Superior temporal gyrus (tissue), 1 donor: ENCODE measurements around the gene AK2.
"Not testable (repeated sequence)": the region's sequence is repeated elsewhere in the genome, so short reads cannot be mapped to it uniquely, and the experiment has no call there.

ENCODE experiments used
- DNase-seq: peaks from one replicate; pipeline ENCODE4 v3.0.0-alpha.2; 2016; ENCODE audit errors: extremely low spot score

Gene AK2

GRCh38 chr1:32975055-32975454 is 61.6 kb downstream of the AK2 start:
- not testable (repeated sequence) for DNase-seq

- not testable (repeated sequence) for DNase-seq
Measured at GRCh38 chr1:32973458-32973857, 63.2 kb downstream of the AK2 start.

GRCh38 chr1:32972814-32973428 is 63.8 kb downstream of the AK2 start:
- DNase-seq = peak; percentile 71

DNA sequence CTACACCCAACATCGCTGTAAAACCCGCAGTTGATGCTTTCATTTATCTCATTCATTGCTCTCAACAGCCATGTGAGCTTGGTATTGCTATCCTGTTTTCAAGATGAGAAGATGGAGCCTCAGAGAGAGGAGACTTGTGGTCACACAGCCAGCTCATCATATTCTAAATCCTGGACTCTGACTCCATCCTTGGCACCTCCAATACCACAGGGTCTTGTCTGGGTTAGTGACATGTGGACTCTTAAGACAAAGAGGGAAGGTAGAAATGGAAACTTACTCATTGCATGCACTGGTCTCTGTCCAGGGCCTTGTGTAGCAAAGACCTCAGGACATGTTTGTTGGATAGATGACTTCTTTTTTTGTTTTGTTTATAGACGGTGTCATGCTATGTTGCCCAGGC is 65.1 kb downstream of the AK2 start:
- DNase-seq = no peak

DNA sequence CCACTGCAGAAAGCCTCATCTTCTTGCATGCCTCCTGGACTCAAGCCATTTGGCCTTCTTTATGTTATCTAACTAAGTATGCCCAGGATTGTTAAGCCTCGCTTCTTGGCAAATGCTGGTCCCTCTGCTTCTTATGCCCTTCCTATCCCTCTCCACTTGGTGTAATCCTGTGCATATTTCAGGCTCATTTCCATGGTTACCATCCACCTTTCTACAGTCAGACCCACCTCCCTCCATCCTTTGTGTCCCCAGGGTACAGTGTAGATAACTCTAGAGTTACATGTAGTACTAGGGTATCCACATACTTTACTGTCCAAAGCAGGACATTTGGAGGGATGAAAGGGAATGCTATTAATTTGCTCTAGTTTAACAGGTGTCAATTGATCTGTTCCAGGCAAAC is 65.5 kb downstream of the AK2 start:
- DNase-seq = no peak

GRCh38 chr1:32969566-32969965 is 67.1 kb downstream of the AK2 start:
- DNase-seq = no peak

GRCh38 chr1:32967888-32968568 is 68.7 kb downstream of the AK2 start:
- peak; percentile 33 for DNase-seq

GRCh38 chr1:32966900-32967299 is 69.8 kb downstream of the AK2 start:
- no peak for DNase-seq

DNA sequence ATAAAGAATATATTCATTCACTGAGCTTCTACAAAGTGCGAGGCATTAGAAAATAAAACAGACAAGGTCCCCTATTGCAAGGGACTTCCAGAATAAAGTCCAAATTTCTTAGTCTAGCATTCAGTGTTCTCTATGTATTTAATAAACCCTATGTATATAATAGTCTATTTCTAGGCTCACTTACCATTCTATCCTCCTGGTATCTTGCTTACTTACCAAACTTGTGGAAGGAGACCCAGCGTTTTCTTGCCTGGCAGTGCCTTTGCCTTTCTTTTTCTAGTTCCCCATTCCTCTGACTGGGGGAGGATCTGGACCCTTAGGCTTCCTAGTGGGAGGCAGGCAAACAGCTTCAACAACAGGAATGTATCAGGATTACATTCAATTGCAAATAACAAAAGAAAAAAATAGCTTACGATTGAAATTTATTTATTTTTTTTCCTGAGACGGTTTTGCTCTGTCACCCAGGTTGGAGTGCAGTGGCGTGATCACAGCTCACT is 71.4 kb downstream of the AK2 start:
- no peak for DNase-seq

DNA sequence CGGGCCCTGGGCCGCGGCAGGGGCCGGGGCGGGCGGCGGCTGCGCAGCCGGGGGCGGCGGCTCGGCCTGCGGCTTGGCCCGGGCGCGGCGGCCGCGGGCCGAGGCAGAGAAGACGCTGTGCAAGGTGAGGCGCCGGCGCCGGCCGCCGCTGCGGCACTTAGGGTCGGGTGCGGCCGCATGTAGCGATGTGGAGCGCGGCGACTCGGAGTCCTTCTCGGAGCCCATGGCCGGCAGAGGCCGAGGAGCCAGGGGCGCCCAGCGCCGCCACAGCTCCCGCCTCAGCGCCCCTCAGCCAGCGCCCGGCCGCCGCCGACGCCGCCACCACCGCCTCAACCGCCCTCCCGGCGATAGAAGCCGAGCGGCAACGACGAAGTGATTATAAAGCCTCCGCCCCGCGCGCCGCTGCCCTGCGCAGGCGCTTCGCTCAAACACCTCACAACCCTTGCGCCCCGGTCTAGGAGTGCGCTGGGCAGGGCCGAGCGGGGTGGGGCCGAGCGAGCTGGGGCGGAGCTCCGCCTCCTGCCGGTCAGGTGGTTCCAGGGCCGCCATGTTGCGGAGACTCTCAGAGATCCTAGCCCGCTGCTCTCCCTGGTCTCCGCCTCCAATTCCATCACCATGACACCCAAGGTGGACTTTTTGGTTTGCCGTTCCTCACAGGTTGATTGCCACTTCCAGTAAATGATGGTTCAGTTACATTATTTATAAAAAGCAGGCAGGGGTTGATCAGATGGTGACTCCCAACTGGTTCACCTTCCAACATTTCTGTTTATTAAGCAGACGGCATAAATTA is 72.0 kb downstream of the AK2 start, which contains the start of gene RNF19B:
TSS of gene RNF19B (minus strand) at position 349 of the 790 bp plus-strand sequence. CDS start at position 225, 124 bp downstream.
- DNase-seq = peak; percentile 91

DNA sequence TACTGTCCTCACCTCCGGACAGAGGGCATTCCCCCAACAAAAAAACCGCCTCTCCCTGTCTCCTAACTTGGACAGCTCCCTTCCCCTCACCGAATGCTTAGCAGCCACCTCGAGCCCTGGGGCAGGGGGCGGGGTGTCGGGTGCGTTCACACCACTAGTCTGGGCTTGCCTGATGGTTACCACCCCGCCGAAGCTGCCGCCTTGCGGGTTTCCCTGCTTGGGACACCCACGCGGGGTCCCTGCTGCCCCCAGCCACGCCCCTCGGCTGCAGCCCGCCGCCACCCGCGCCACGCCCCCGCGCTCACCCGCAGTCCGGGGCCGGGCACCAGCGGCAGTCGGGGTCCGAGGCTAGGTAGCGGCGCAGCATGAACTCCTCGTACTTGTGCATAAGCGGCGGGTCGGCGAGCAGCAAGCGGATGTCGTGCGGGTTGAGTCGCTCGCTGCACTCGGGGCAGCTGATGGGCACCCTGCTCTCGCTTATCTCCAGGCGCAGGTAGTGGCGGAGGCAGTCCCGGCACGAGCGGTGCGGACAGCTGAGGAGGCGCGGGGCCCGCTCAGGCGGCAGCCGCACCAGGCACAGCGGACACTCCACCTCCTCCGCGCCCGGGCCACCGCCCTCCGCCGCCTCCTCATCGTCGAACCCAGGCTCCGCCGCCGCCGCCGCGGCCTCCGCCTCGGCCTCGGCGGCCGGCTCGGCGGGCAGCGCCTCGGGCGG is 72.8 kb downstream of the AK2 start:
- DNase-seq = no peak

- DNase-seq = peak; percentile 37
Measured at GRCh38 chr1:32962248-32962896, 74.3 kb downstream of the AK2 start.

DNA sequence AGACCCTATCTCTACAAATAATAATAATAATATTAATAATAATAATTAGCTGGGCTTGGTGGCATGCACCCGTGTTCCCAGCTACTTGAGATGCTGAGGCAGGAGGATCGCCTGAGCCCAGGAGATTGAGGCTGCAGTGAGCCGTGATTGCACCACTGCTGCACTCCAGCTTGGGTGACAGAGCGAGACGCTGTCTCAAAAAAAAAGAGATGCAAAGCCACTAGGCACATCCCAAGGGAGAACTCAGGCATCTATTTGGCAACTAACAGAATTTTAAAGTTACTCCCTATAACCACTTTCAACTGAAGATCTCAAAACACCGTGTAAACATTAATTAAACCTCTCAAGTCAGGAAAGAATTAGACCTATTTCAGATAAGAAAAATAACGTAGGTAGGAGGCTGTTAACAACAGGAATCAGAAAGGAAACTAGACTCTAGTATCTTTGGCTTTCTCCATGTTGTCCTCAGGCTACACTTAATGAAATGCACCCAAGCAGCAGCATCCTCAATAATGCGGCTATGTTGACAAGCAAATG is 75.8 kb downstream of the AK2 start:
- no peak for DNase-seq

DNA sequence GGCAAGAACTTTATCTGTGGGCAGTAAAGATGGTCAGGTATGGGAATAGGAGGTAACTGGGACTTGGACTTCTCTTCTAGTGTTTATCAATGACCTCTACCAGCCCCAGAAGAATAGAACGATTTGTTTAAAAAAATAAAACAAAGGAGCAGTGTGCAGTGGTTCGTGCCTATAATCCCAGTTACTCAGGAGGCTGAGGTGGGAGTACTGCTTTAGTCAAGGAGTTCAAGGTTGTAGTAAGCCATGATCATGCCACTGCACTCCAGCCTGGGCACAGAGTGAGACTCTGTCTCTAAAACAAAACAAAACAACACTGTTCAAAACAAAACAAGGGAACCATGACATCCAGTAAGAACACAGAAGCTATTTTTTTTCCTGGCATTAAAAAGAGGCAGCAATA is 76.3 kb downstream of the AK2 start:
- DNase-seq = no peak

GRCh38 chr1:32958827-32959226 is 77.9 kb downstream of the AK2 start:
- no peak for DNase-seq
